ENCODE measurements around the gene TNFRSF19.

Gene TNFRSF19

GRCh38 chr13:23724196-23724970 is 154.2 kb downstream of the TNFRSF19 start:
- DNase-seq = no peak
